Kidney epithelial cell (primary cell): ENCODE results near the gene TRAF1. TPM values are rescaled to one million over a fixed set of nuclear protein-coding genes. Genes with fewer than 3 reads are reported as not detected.

Experiments
- DNase-seq: peaks from one replicate; pipeline ENCODE4 v3.0.0-alpha.2; 2010; ENCODE audit warnings: low read depth
- H3K27me3 ChIP-seq: 2 replicates; pipeline ENCODE4 v1.6.0; 2011; ENCODE audit warnings: low read length; ENCODE audit not compliant: control insufficient read depth, insufficient read depth
- H3K36me3 ChIP-seq: 2 replicates; pipeline ENCODE4 v1.5.1; 2011; ENCODE audit warnings: low read length; ENCODE audit not compliant: control insufficient read depth, insufficient read depth
- H3K4me3 ChIP-seq: 2 replicates; pipeline ENCODE4 v1.5.1; 2011; ENCODE audit warnings: low read depth, mild to moderate bottlenecking, control low read depth, low read length
- total RNA-seq: library from RNA; depleted of rRNA; stranded (reverse); fragments of >200 nt; gene quantifications from 2 replicates; pipeline ENCODE4 v1.2.3, GENCODE V29; 2015
- TF ChIP-seq, protein P1 (sequence below): IDR thresholded peaks from 2 replicates; pipeline ENCODE4 v1.5.1; 2011; ENCODE audit warnings: mild to moderate bottlenecking, moderate library complexity, low read length, control low read depth, inconsistent platforms; ENCODE audit not compliant: insufficient read depth, poor library complexity, severe bottlenecking

The TRAF1 gene
- total RNA-seq, 1 donor from 2014 or later, result 7.5 TPM

DNA sequence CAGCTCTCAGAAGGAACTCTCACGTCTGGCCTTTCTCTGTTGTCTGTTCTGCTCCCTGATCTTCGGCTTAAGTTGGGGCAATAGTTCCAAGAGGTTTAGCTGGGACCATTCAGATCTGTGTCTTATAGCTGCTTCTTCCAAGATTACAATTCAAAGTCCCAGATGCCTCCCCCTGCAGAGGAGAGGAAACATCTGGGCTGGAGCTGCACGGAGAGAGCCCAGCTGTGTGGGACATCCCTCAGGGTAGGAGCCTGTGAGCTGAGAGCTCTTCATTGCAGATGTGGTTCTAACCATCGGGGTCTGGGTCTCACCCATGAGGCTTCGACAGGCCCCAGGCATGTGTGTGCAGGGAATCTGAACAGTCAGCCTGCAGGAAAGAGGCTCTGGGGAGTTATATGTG, 40.6 kb downstream of the TRAF1 start:
- no peaks in the 10 kb centered on the region for H3K27me3 ChIP-seq
- DNase-seq, result no peak
- no peak overlapping the region for H3K4me3 ChIP-seq
- no peaks in the 10 kb centered on the region for H3K36me3 ChIP-seq
- TF ChIP-seq, protein P1, sequence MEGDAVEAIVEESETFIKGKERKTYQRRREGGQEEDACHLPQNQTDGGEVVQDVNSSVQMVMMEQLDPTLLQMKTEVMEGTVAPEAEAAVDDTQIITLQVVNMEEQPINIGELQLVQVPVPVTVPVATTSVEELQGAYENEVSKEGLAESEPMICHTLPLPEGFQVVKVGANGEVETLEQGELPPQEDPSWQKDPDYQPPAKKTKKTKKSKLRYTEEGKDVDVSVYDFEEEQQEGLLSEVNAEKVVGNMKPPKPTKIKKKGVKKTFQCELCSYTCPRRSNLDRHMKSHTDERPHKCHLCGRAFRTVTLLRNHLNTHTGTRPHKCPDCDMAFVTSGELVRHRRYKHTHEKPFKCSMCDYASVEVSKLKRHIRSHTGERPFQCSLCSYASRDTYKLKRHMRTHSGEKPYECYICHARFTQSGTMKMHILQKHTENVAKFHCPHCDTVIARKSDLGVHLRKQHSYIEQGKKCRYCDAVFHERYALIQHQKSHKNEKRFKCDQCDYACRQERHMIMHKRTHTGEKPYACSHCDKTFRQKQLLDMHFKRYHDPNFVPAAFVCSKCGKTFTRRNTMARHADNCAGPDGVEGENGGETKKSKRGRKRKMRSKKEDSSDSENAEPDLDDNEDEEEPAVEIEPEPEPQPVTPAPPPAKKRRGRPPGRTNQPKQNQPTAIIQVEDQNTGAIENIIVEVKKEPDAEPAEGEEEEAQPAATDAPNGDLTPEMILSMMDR, result no peak

DNA sequence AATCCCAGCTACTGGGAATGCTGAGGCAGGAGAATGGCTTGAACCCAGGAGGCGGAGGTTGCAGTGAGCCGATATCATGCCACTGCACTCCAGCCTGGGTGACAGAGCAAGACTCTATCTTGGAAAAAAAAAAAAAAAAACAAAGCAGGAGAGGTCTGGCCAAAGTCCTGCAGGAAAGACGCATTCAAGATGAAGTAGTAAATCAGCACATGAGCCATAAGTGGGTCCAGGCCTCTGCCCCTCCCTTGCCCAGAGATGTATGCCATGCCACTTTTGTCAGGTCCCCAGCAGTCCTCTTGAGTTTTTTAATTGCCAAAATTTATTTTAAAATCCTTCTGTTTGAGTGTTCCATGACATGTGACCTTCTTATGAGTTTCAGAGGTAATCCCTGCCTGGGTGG, 41.1 kb downstream of the TRAF1 start:
- TF ChIP-seq, protein P1, result no peak
- no peak for DNase-seq
- no peaks in the 10 kb centered on the region for H3K27me3 ChIP-seq
- no peak overlapping the region for H3K4me3 ChIP-seq
- no peaks in the 10 kb centered on the region for H3K36me3 ChIP-seq

DNA sequence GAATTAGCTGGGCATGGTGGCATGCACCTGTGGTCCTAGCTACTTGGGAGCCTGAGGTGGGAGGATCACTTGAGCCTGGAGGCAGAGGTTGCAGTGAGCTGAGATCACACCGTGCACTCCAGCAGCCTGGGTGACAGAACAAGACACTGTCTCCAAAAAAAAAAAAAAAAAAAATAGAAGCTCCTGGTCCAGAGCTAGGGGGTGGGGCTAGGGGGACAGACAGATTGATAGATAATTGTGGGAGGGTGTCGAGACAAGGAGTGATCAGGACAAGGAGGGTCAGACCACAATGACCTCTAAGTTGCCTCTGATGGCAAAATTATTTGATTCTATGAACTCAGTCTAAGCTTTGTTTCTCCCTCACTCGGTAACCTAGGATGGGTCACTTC, 43.0 kb downstream of the TRAF1 start:
- H3K36me3 ChIP-seq, result no peaks in the 10 kb centered on the region
- DNase-seq, result no peak
- no peaks in the 10 kb centered on the region for H3K27me3 ChIP-seq
- H3K4me3 ChIP-seq, result no peak overlapping the region
- TF ChIP-seq, protein P1, result no peak

DNA sequence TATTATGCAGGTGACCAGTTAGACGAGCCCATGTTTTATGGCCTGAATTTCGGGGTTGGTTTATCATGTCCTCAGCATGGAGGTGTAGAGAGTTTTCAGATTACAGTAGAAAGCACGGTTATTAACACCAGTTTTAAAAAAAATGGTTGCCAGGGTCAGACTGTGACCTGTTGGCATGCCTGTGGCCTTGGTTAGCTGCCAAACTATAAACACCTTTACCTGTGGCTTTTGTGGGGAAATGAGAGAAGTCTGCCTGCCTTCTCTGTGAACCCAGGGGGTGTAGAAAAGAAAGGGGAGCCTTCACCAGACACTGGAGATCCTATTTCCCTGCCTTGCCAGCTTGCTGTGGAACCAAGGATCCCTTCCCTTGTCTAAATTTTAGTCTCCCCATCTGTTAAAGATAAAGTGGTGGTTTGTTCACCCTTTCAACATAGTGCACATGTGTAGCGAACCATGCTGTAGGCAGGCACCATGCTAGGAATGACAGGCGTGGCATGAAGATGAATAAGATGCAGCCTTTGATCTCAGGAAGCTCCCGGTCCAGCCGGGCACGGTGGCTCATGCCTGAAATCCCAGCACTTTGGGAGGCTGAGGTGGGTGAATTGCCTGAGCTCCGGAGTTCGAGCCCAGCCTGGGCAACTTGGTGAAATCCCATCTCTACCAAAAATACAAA, 43.5 kb downstream of the TRAF1 start:
- TF ChIP-seq, protein P1, result no peak
- DNase-seq, result no peak
- H3K4me3 ChIP-seq, result no peak overlapping the region
- no peaks in the 10 kb centered on the region for H3K27me3 ChIP-seq
- no peaks in the 10 kb centered on the region for H3K36me3 ChIP-seq

DNA sequence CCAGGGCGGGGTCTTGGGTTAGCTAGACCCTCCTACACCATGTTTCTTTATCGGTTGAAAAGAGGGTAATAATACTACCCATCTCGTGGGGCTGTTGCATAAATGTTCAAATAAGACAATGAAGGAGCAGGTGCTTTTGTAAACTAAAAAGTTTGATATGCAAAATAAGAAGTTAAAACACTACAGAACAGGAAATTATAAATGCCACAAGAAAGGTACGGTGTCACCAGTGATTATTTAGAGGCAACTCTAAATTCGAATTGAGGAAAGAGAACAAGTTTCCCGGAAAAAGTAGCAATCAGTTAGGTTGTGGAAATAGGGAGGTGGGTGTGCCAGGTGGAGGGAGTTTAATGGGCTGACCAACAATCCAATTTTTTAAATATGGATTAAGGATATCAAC, 47.1 kb downstream of the TRAF1 start:
- Histone ChIP-seq H3K4me3 (no peak overlapping the region), H3K36me3 (no peaks in the 10 kb centered on the region), H3K27me3 (no peaks in the 10 kb centered on the region)
- TF ChIP-seq, protein P1, result no peak
- no peak for DNase-seq
